ENCODE measurements around the gene STAT4.

The STAT4 gene

GRCh38 chr2:191155608-191156071 lies 4.8 kb upstream of the STAT4 start:
- no peak for TF ChIP-seq ZFP3 (CRISPR knock-in tag; IDR thresholded peaks at IDR 0.05)
- TF ChIP-seq PPARA (CRISPR knock-in tag; IDR thresholded peaks at IDR 0.05; ENCODE audit: borderline replicate concordance), result no peak
- no peak for TF ChIP-seq ZNF8 (CRISPR knock-in tag; IDR thresholded peaks at IDR 0.05)
- no peak for TF ChIP-seq BACH2 (CRISPR knock-in tag; IDR thresholded peaks at IDR 0.05; ENCODE audit: borderline replicate concordance)
- TF ChIP-seq, protein P1, sequence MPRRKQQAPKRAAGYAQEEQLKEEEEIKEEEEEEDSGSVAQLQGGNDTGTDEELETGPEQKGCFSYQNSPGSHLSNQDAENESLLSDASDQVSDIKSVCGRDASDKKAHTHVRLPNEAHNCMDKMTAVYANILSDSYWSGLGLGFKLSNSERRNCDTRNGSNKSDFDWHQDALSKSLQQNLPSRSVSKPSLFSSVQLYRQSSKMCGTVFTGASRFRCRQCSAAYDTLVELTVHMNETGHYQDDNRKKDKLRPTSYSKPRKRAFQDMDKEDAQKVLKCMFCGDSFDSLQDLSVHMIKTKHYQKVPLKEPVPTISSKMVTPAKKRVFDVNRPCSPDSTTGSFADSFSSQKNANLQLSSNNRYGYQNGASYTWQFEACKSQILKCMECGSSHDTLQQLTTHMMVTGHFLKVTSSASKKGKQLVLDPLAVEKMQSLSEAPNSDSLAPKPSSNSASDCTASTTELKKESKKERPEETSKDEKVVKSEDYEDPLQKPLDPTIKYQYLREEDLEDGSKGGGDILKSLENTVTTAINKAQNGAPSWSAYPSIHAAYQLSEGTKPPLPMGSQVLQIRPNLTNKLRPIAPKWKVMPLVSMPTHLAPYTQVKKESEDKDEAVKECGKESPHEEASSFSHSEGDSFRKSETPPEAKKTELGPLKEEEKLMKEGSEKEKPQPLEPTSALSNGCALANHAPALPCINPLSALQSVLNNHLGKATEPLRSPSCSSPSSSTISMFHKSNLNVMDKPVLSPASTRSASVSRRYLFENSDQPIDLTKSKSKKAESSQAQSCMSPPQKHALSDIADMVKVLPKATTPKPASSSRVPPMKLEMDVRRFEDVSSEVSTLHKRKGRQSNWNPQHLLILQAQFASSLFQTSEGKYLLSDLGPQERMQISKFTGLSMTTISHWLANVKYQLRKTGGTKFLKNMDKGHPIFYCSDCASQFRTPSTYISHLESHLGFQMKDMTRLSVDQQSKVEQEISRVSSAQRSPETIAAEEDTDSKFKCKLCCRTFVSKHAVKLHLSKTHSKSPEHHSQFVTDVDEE (CRISPR knock-in tag; IDR thresholded peaks at IDR 0.05), result no peak
- no peak for TF ChIP-seq ISL1 (CRISPR knock-in tag; IDR thresholded peaks at IDR 0.05)
- ATAC-seq, result peak; percentile 80

GRCh38 chr2:191153716-191154115 lies 2.9 kb upstream of the STAT4 start:
- TF ChIP-seq ZNF8 (CRISPR knock-in tag; IDR thresholded peaks at IDR 0.05) (no peak), RARB (CRISPR knock-in tag; IDR thresholded peaks at IDR 0.05) (no peak), ZFP3 (CRISPR knock-in tag; IDR thresholded peaks at IDR 0.05) (no peak), TCF4 (CRISPR knock-in tag; IDR thresholded peaks at IDR 0.05; ENCODE audit: borderline replicate concordance) (no peak), ZNF565 (CRISPR knock-in tag; conservative IDR thresholded peaks at IDR 0.05; ENCODE audit: low read depth) (no peak), CSDC2 (CRISPR knock-in tag; IDR thresholded peaks at IDR 0.05) (no peak), ZC3H10 (CRISPR knock-in tag; IDR thresholded peaks at IDR 0.05) (no peak), CSRNP3 (CRISPR knock-in tag; IDR thresholded peaks at IDR 0.05) (no peak), OSR1 (CRISPR knock-in tag; IDR thresholded peaks at IDR 0.05) (no peak), GLIS3 (CRISPR knock-in tag; IDR thresholded peaks at IDR 0.05) (no peak), ESRRG (CRISPR knock-in tag; IDR thresholded peaks at IDR 0.05) (no peak), TOX (CRISPR knock-in tag; IDR thresholded peaks at IDR 0.05; ENCODE audit: borderline replicate concordance) (no peak)
- TF ChIP-seq, protein P2, sequence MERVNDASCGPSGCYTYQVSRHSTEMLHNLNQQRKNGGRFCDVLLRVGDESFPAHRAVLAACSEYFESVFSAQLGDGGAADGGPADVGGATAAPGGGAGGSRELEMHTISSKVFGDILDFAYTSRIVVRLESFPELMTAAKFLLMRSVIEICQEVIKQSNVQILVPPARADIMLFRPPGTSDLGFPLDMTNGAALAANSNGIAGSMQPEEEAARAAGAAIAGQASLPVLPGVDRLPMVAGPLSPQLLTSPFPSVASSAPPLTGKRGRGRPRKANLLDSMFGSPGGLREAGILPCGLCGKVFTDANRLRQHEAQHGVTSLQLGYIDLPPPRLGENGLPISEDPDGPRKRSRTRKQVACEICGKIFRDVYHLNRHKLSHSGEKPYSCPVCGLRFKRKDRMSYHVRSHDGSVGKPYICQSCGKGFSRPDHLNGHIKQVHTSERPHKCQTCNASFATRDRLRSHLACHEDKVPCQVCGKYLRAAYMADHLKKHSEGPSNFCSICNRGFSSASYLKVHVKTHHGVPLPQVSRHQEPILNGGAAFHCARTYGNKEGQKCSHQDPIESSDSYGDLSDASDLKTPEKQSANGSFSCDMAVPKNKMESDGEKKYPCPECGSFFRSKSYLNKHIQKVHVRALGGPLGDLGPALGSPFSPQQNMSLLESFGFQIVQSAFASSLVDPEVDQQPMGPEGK (CRISPR knock-in tag; IDR thresholded peaks at IDR 0.05; ENCODE audit: borderline replicate concordance), result no peak
- TF ChIP-seq, protein P3, sequence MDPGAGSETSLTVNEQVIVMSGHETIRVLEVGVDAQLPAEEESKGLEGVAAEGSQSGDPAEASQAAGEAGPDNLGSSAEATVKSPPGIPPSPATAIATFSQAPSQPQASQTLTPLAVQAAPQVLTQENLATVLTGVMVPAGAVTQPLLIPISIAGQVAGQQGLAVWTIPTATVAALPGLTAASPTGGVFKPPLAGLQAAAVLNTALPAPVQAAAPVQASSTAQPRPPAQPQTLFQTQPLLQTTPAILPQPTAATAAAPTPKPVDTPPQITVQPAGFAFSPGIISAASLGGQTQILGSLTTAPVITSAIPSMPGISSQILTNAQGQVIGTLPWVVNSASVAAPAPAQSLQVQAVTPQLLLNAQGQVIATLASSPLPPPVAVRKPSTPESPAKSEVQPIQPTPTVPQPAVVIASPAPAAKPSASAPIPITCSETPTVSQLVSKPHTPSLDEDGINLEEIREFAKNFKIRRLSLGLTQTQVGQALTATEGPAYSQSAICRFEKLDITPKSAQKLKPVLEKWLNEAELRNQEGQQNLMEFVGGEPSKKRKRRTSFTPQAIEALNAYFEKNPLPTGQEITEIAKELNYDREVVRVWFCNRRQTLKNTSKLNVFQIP (CRISPR knock-in tag; IDR thresholded peaks at IDR 0.05; ENCODE audit: borderline replicate concordance, low read depth), result no peak
- ATAC-seq, result no peak

GRCh38 chr2:191152482-191153240 lies 1.9 kb upstream of the STAT4 start:
- peak; percentile 55; the same call in 1 of the 3 replicates for ATAC-seq
- TF ChIP-seq GLIS3 (CRISPR knock-in tag; IDR thresholded peaks at IDR 0.05), result no peak
- no peak for TF ChIP-seq ISL1 (CRISPR knock-in tag; IDR thresholded peaks at IDR 0.05)
- no peak for TF ChIP-seq ZC3H10 (CRISPR knock-in tag; IDR thresholded peaks at IDR 0.05)
- TF ChIP-seq ESRRG (CRISPR knock-in tag; IDR thresholded peaks at IDR 0.05), result no peak
- no peak for TF ChIP-seq CREB5 (CRISPR knock-in tag; IDR thresholded peaks at IDR 0.05; ENCODE audit: low read depth)
- TF ChIP-seq ZNF8 (CRISPR knock-in tag; IDR thresholded peaks at IDR 0.05), result no peak
- no peak for TF ChIP-seq BACH2 (CRISPR knock-in tag; IDR thresholded peaks at IDR 0.05; ENCODE audit: borderline replicate concordance)
- no peak for TF ChIP-seq PPARA (CRISPR knock-in tag; IDR thresholded peaks at IDR 0.05; ENCODE audit: borderline replicate concordance)

Measured in SK-N-SH treated with all-trans-retinoic acid at 6 μM for 48 hours (cell line).